GM12878 (cell line): Measurements from ENCODE around the gene MRC2. TPM values are rescaled to one million over a fixed set of nuclear protein-coding genes. Genes with fewer than 3 reads are reported as not detected.

Source experiments
- ATAC-seq: fragments of 200-7000 bp; cut with Tn5 transposase; 3 replicates; pipeline ENCODE4 v1.9.1; 2020; ENCODE audit warnings: mild to moderate bottlenecking, moderate library complexity
- BruUV-seq: library from RNA; stranded (reverse); fragments of 400-500 nt; replicated peaks from 2 replicates; lab custom pipeline; 2021; lab: Mats Ljungman, UMichigan
- CTCF ChIA-PET: fragments of 300-600 bp; sonication (Branson Sonifier 250); formaldehyde crosslinking; extraction: SDS; loops from one replicate; lab custom pipeline; 2021; ENCODE audit warnings: inconsistent platforms; lab: Yijun Ruan, JAX
- POLR2A ChIA-PET: fragments of 350-600 bp; formaldehyde crosslinking; extraction: SDS; loops from one replicate; lab custom pipeline; 2021; ENCODE audit warnings: inconsistent platforms; lab: Charles Lee
- RAD21 ChIA-PET: fragments of 300-600 bp; sonication (Branson Sonifier 250); formaldehyde crosslinking; loops from one replicate; lab custom pipeline; 2023; ENCODE audit warnings: antibody characterized with exemption; ENCODE audit not compliant: unreplicated experiment; lab: Charles Lee
- SMC1A ChIA-PET: fragments of 300-600 bp; sonication (Branson Sonifier 250); formaldehyde crosslinking; loops from one replicate; lab custom pipeline; 2023; ENCODE audit not compliant: unreplicated experiment, uncharacterized antibody; lab: Charles Lee
- DNase-seq: peaks from one replicate; pipeline ENCODE4 v3.0.0-alpha.2; 2011; ENCODE audit warnings: low read depth, low spot score
- FAIRE-seq: peaks from 3 replicates; lab custom pipeline; 2011; peaks lifted over from hg19 to GRCh38; lab: Jason Lieb, UNC
- H2AFZ ChIP-seq: 2 replicates; pipeline ENCODE4 v1.6.0; 2011; ENCODE audit warnings: low read depth, low read length, control low read depth; ENCODE audit not compliant: control insufficient read depth
- H3K27ac ChIP-seq: 2 replicates; pipeline ENCODE4 v1.5.1; 2011; ENCODE audit warnings: control low read depth; ENCODE audit not compliant: control insufficient read depth, insufficient read depth
- H3K27me3 ChIP-seq, 2 experiments: replicated peaks in 1 of 2; 2 replicates each; pipeline versions ENCODE4 v1.6.0 to v1.6.1; 2011; ENCODE audit warnings: low read length in 1 of 2; ENCODE audit not compliant: control insufficient read depth in 2 of 2, insufficient read depth in 2 of 2
- H3K36me3 ChIP-seq, 2 experiments: 2 replicates each; pipeline ENCODE4 v1.5.1; 2011; ENCODE audit warnings: low read length in 1 of 2; ENCODE audit not compliant: control insufficient read depth in 2 of 2, insufficient read depth in 2 of 2
- H3K4me1 ChIP-seq: 2 replicates; pipeline ENCODE4 v1.6.1; 2011; ENCODE audit warnings: mild to moderate bottlenecking, low read length, moderate library complexity, mixed read lengths; ENCODE audit not compliant: control insufficient read depth, insufficient read depth
- H3K4me2 ChIP-seq: 2 replicates; pipeline ENCODE4 v1.6.0; 2011; ENCODE audit warnings: control low read depth; ENCODE audit not compliant: control insufficient read depth, insufficient read depth
- H3K4me3 ChIP-seq: fragments of 200-600 bp; sonication (generic); 2 replicates; pipeline ENCODE4 v1.5.1; 2016
- H3K79me2 ChIP-seq: 2 replicates; pipeline ENCODE4 v1.6.0; 2011; ENCODE audit warnings: low read length; ENCODE audit not compliant: control insufficient read depth, insufficient read depth
- H3K9ac ChIP-seq: 2 replicates; pipeline ENCODE4 v1.8.0; 2011; ENCODE audit warnings: low read length, control low read depth, mixed read lengths; ENCODE audit not compliant: control insufficient read depth, insufficient read depth
- H3K9me3 ChIP-seq: replicated peaks from 3 replicates; pipeline ENCODE4 v1.5.1; 2011; ENCODE audit warnings: mild to moderate bottlenecking, low read length; ENCODE audit not compliant: control insufficient read depth, insufficient read depth
- H4K20me1 ChIP-seq: 2 replicates; pipeline ENCODE4 v1.6.0; 2011; ENCODE audit not compliant: control insufficient read depth, insufficient read depth
- CTCF ChIP-seq, 3 experiments: IDR thresholded peaks in 2 of 3; conservative IDR thresholded peaks in 1 of 3; 2 replicates each; pipeline ENCODE4 v1.5.1; 2011; ENCODE audit warnings: low read depth in 3 of 3, low read length in 3 of 3, mild to moderate bottlenecking in 3 of 3, control low read depth in 2 of 3, moderate library complexity in 2 of 3, inconsistent platforms in 1 of 3, mixed read lengths in 1 of 3; ENCODE audit not compliant: control insufficient read depth in 2 of 3, insufficient read depth in 1 of 3; ENCODE audit errors: extremely low read depth in 1 of 3
- ZBED1 ChIP-seq: IDR thresholded peaks from 2 replicates; pipeline ENCODE4 v1.6.1; 2016; ENCODE audit warnings: borderline replicate concordance
- ZBTB33 ChIP-seq: fragments of 450-650 bp; IDR thresholded peaks from 2 replicates; pipeline ENCODE4 v1.6.1; 2017; ENCODE audit warnings: mild to moderate bottlenecking
- WGBS: methylation state at CpG from one replicate; pipeline ENCODE4 v1.1.6; 2016; ENCODE audit warnings: low lambda C conversion rate; ENCODE audit not compliant: insufficient replicate concordance, insufficient coverage; ENCODE audit errors: missing lambda C conversion rate; 5-methylcytosine and 5-hydroxymethylcytosine counted together
- in situ Hi-C: fragments of 300-500 bp; cut with MboI; formaldehyde crosslinking; loops from 9 replicates; pipeline ENCODE4 v1.14.3; 2018; ENCODE audit warnings: mixed read lengths
- intact Hi-C: fragments of 100-400 bp; cut with micrococcal nuclease; formaldehyde crosslinking; loops from one replicate; pipeline ENCODE4 v1.14.2; 2022; ENCODE audit not compliant: unreplicated experiment
- polyA plus RNA-seq, 11 experiments: library from polyadenylated mRNA; depleted of rRNA in 4 of 11; unstranded in 6 of 11; stranded (reverse) in 5 of 11; fragments of >200 nt; fragmentation: Nextera tagmentation in 4 of 11; fragmentation: Illumina TruSeq in 1 of 11; extraction: Ambion mirVana in 4 of 11; extraction: Trizol in 1 of 11; gene quantifications; 1 replicate in 1 of 11; 2 replicates in 10 of 11; pipeline versions ENCODE4 v1.2.1 to v1.2.3, GENCODE V29; 2011 to 2016; ENCODE audit warnings: inconsistent platforms in 2 of 11, missing spikeins in 2 of 11, low read depth in 1 of 11
- total RNA-seq, 4 experiments: library from RNA; depleted of rRNA in 3 of 4; stranded (reverse); fragments of >200 nt in 3 of 4; fragmentation: Illumina TruSeq in 1 of 4; extraction: Trizol in 1 of 4; gene quantifications; 2 replicates each; pipeline versions ENCODE4 v1.2.1 to v1.2.3, GENCODE V29; 2013 to 2021

MRC2 gene
- total and polyA plus RNA-seq, 10 of the 15 experiments (the other 5 are each of a cell fraction or from before 2014, with no cell fraction given): 0.04 to 0.96 (median 0.30) TPM; not detected in 1

DNA sequence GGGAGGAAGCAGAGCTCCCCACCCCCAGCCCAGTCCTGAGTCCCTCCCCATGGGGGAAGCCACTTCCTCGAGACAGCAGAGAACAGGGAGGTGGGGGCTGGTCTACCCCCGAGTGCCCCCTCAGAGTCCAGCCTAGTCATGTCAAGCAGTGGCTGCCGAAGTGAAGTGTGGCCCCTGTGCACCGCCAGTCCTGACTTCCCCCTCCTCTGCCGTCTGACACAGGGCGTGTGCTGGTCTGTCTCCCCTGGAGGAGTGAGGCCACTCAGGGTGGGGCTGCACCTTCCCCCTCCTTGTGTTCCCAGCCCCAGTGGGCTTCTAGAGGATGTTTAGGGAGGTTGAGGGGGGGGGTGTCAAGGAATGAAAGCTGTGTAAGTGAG is 46.9 kb downstream of the MRC2 start:
- in situ Hi-C loops (no loop called here), intact Hi-C loops (no loop called here)
- Histone ChIP-seq H3K4me3 (no peak overlapping the region), H3K27me3 (no peaks in the 10 kb centered on the region; a peak in 1 of 4 replicates), H3K4me2 (no peak overlapping the region), H3K9ac (no peak overlapping the region), H3K4me1 (no peaks in the 10 kb centered on the region), H3K27ac (no peak overlapping the region), H4K20me1 (peaks cover 2% of the 10 kb centered on the region; the same call in 1 of the 2 replicates), H2AFZ (no peak overlapping the region), H3K79me2 (no peaks in the 10 kb centered on the region), H3K9me3 (no peaks in the 10 kb centered on the region), H3K36me3 (no peaks in the 10 kb centered on the region)
- WGBS: 0% methylated on average over 3 of the region's 6 CpGs
- RAD21 ChIA-PET: no interaction called here
- POLR2A ChIA-PET: no interaction called here
- no TSS peak for BruUV-seq
- CTCF ChIA-PET: interaction anchor here (3.7 kb wide), 1 partner anchor 732 kb away, joined by 26 read pairs; no protein-coding TSS in a partner anchor
- ATAC-seq (no peak), FAIRE-seq (no peak), DNase-seq (no peak)
- SMC1A ChIA-PET: no interaction called here
- no peak for TF ChIP-seq ZBTB33
- no peak for TF ChIP-seq CTCF (IDR thresholded peaks at IDR 0.05 in 2 of 3, conservative IDR thresholded peaks at IDR 0.05 in 1 of 3; ENCODE audit: control insufficient read depth in 2 of 3, extremely low read depth in 1 of 3, insufficient read depth in 1 of 3, low read depth in 3 of 3, low read length in 3 of 3)
- no peak for TF ChIP-seq ZBED1
